HFFc6 (cell line): ENCODE results near the gene C11orf21. TPM values are rescaled to one million over a fixed set of nuclear protein-coding genes. Genes with fewer than 3 reads are reported as not detected.

Experiments used
- DNase-seq: peaks from one replicate; pipeline ENCODE4 v3.0.0-alpha.2; 2018
- H3K27ac Mint-ChIP-seq: 2 replicates; pipeline ENCODE4 v1.8.0; 2020; ENCODE audit warnings: mild to moderate bottlenecking, mixed read lengths
- H3K27me3 Mint-ChIP-seq: 2 replicates; pipeline ENCODE4 v1.8.0; 2021; ENCODE audit warnings: mild to moderate bottlenecking, moderate library complexity, mixed read lengths; ENCODE audit not compliant: insufficient read depth
- H3K36me3 Mint-ChIP-seq: 2 replicates; pipeline ENCODE4 v1.8.0; 2021; ENCODE audit warnings: low read depth, mixed read lengths
- H3K4me1 Mint-ChIP-seq: 2 replicates; pipeline ENCODE4 v1.8.0; 2020; ENCODE audit warnings: low read depth, mixed read lengths
- H3K4me3 Mint-ChIP-seq: 2 replicates; pipeline ENCODE4 v1.8.0; 2020; ENCODE audit warnings: mild to moderate bottlenecking, moderate library complexity, mixed read lengths
- H3K9me3 Mint-ChIP-seq: 2 replicates; pipeline ENCODE4 v1.8.0; 2020; ENCODE audit warnings: mild to moderate bottlenecking, mixed read lengths
- CTCF ChIP-seq: fragments of 200-600 bp; sonication (generic); IDR thresholded peaks from 2 replicates; pipeline ENCODE4 v1.5.0; 2021; ENCODE audit warnings: antibody characterized with exemption, mild to moderate bottlenecking
- total RNA-seq, 6 experiments: library from RNA; stranded (reverse); fragmentation: NEBNext Ultra II Directional; extraction: Animal tissue kit (Norgen Biotek cat#: 25700); gene quantifications; 2 replicates in 1 of 6; 3 replicates in 5 of 6; pipeline ENCODE4 v1.2.3, GENCODE V29; 2021

C11orf21 gene
- total RNA-seq, 6 experiments from 2014 or later, result not detected

DNA sequence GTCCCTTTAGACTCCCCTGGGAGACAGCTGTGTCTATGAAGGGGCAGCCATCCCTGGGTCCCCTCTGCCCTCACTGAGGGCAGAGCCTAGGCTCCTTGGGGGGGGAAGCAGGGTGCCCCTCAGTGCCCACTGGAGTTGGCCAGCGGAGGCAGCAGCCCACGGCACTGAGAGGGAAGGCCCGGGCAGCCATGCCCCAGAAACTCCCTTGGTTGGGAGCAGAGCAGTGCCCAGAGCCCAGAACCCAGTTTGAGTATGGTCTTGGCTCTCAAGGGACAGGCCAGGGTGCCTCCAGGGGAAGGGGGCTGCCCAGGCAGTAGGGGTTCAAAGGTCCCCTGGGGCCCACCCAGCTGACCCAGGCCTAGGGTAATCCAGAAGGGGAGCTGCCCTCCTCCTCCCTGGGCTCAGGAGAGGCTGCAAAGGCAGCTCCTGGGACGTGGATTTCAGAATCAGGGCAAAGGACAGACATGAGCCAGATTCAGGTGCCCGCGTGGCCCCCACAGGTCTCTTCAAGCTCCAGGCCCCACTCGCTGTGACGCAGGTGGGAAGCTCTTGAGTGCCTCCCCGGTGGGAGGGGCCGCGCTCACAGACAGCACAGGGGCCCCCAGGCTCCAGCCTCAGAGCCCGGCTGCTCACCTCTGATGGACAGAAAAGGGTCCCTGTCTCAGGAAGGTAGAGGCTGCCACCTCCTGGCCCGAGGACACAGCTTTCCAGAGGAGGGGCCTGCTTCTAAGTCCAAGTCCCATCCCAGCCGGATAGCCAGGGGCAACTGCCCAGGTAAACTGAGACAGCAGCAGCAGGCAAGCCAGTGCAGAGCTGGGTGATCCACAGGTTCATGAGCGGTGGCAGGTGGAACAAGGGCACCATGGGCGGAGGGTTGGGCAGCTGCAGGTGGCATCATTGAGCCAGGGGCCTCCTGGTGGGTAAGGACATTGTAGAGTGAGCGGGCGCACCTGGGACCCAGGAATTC, 2.6 kb downstream of the C11orf21 start:
- DNase-seq, result no peak
- no peak overlapping the region for H3K4me3 Mint-ChIP-seq

GRCh38 chr11:2298131-2298794, 3.5 kb downstream of the C11orf21 start:
- Mint-ChIP-seq H3K27ac (no peak overlapping the region), H3K4me1 (no peaks in the 10 kb centered on the region), H3K36me3 (no peaks in the 10 kb centered on the region), H3K4me3 (no peak overlapping the region), H3K9me3 (no peaks in the 10 kb centered on the region), H3K27me3 (peaks cover 21% of the 10 kb centered on the region)
- no peak for DNase-seq
- TF ChIP-seq CTCF, result no peak

More for the DNA sequence above, 2.6 kb downstream of the C11orf21 start:
- peak; percentile 29; the same call in 1 of the 2 replicates for TF ChIP-seq CTCF
- Mint-ChIP-seq H3K27me3 (peaks cover 14% of the 10 kb centered on the region), H3K4me1 (no peaks in the 10 kb centered on the region), H3K9me3 (no peaks in the 10 kb centered on the region), H3K27ac (no peak overlapping the region), H3K36me3 (no peaks in the 10 kb centered on the region)

- no peak for DNase-seq
- Mint-ChIP-seq H3K4me1 (no peaks in the 10 kb centered on the region), H3K4me3 (no peak overlapping the region), H3K27ac (no peak overlapping the region), H3K27me3 (peaks cover 21% of the 10 kb centered on the region), H3K36me3 (no peaks in the 10 kb centered on the region), H3K9me3 (no peaks in the 10 kb centered on the region)
- TF ChIP-seq CTCF, result no peak
Observed at GRCh38 chr11:2297623-2298030, 4.1 kb downstream of the C11orf21 start.

DNA sequence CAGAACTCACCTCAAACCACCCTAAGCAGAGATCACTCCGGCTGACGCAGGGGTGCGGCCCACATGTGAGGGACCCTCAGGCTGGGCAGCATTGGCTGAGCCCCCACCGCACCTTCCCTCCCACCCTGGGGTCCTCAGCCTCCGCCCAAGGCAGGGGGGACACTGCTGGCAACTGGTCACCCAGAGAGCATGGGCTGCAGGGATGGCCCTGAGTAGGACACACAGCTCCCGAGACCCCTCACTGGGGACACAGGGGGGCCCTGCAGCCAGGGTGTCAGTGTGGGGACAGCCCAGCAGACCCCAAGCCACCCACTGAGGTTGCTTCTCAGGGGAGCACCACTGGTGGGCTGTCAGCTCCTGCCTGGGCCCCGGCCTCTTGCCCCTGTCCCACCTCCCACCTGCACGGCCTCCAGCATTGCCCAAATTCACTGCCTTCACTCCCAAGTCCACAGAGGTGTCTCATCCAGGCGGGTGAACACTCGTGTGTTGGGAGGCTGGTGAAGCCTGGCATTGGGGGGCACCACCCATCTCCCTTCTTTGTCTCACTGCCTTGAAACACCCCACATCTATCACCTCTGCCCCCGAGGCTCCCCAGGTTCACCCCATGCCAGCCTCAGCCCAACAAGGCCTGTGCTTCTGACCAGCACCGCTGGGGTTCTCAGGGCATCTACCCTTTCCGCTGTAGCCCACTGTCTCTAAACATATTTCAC, 4.7 kb downstream of the C11orf21 start:
- Mint-ChIP-seq H3K27ac (no peak overlapping the region), H3K27me3 (peaks cover 21% of the 10 kb centered on the region), H3K4me3 (no peak overlapping the region), H3K9me3 (no peaks in the 10 kb centered on the region), H3K36me3 (no peaks in the 10 kb centered on the region), H3K4me1 (no peaks in the 10 kb centered on the region)
- DNase-seq, result no peak
- TF ChIP-seq CTCF, result no peak
